ENCODE data around the gene DPP9. TPM values are rescaled to one million over a fixed set of nuclear protein-coding genes. Genes with fewer than 3 reads are reported as not detected.

The DPP9 gene
- total RNA-seq, 2 donors from 2014 or later, result 36.8 to 48.8 TPM

DNA sequence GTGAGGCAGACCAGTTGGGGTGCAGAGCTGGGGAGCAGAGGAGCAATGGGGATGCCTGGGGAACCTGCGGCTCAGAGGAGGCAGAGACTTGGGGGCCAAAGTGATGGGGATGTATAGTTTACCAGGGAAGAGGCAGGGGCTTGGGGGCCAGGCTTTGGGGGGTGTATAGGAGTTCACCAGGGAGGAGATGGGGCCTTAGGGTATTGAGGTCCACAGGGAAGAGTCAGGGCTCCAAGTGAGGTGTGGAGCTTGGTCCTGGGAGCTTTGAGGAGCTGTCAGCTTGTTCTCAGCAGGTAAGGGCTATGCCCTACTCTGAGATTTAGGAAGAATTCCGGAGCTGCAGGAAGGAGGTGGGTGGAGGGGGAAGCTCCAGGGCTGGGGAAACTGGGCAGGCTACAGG is 73.5 kb downstream of the DPP9 start:
- Histone ChIP-seq H3K4me1 (ENCODE audit: control insufficient read depth, insufficient read depth, low read length) (no peaks in the 10 kb centered on the region), H3K27me3 (ENCODE audit: control insufficient read depth, insufficient read depth, low read length, poor library complexity, severe bottlenecking) (no peaks in the 10 kb centered on the region), H3K9ac (ENCODE audit: extremely low read depth, low read length, poor library complexity, severe bottlenecking) (no peak overlapping the region), H3K36me3 (ENCODE audit: control insufficient read depth, insufficient read depth, low read length) (peaks cover 15% of the 10 kb centered on the region), H3K9me3 (ENCODE audit: control insufficient read depth, low read length) (no peaks in the 10 kb centered on the region), H3K27ac (ENCODE audit: low read depth, low read length) (no peak overlapping the region), H3K4me3 (ENCODE audit: low read length) (no peak overlapping the region)
- 91% methylated on average over 2 of the region's 2 CpGs; no CpG with 5 or more reads in 1 of the 2 experiments for WGBS, 2 experiments (ENCODE audit: insufficient coverage in 1 of 2, insufficient read length in 1 of 2)
- Mint-ChIP-seq H3K4me1 (no peaks in the 10 kb centered on the region), H3K27ac (no peak overlapping the region), H3K9me3 (no peaks in the 10 kb centered on the region), H3K36me3 (ENCODE audit: low read depth) (peaks cover 33% of the 10 kb centered on the region), H3K4me3 (no peak overlapping the region), H3K27me3 (ENCODE audit: insufficient read depth) (no peaks in the 10 kb centered on the region)
- TF ChIP-seq, protein P1, sequence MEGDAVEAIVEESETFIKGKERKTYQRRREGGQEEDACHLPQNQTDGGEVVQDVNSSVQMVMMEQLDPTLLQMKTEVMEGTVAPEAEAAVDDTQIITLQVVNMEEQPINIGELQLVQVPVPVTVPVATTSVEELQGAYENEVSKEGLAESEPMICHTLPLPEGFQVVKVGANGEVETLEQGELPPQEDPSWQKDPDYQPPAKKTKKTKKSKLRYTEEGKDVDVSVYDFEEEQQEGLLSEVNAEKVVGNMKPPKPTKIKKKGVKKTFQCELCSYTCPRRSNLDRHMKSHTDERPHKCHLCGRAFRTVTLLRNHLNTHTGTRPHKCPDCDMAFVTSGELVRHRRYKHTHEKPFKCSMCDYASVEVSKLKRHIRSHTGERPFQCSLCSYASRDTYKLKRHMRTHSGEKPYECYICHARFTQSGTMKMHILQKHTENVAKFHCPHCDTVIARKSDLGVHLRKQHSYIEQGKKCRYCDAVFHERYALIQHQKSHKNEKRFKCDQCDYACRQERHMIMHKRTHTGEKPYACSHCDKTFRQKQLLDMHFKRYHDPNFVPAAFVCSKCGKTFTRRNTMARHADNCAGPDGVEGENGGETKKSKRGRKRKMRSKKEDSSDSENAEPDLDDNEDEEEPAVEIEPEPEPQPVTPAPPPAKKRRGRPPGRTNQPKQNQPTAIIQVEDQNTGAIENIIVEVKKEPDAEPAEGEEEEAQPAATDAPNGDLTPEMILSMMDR (conservative IDR thresholded peaks at IDR 0.05), result no peak
- no peak for DNase-seq

DNA sequence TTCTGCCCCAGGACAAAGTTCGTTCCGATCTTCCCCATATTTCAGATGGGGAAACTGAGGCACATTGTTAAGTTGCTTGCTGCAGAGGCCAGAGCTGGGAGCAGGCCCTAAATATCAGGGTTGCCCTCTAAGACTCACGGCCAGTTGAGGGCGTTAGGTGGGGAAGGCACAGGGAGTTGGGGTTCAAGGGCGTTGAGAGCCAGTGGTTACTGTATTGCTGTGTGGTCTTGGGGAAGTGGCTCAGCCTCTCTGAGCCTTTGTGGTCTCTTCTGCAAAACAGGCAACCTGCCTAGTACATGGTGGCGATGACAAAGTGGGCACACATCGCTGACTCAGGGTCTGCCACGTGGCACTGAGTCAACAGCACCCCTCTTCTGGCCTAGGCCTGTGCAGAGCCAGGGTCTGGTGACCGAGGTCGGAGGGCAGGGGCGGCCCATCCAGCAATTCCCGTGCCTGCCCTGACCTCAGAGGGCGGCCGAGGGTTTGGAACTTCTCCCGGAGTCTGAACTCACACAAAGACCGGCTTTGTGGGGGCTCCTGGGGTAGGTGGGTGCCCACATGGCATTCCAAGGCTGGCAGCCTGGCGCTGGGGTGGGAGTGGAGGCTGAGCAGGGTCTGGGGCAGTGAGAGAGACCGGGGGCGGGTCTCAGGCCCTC is 74.1 kb downstream of the DPP9 start:
- peaks cover 9% of the 10 kb centered on the region for H3K36me3 ChIP-seq (ENCODE audit: control insufficient read depth, insufficient read depth, low read length)
- 91 to 99% methylated on average over 9 to 17 of the region's 19 CpGs for WGBS, 2 experiments (ENCODE audit: insufficient coverage in 1 of 2, insufficient read length in 1 of 2)
- Mint-ChIP-seq H3K4me3 (no peak overlapping the region), H3K9me3 (no peaks in the 10 kb centered on the region), H3K4me1 (no peaks in the 10 kb centered on the region), H3K36me3 (ENCODE audit: low read depth) (peaks cover 30% of the 10 kb centered on the region), H3K27ac (peak overlapping the region; percentile 48), H3K27me3 (ENCODE audit: insufficient read depth) (no peaks in the 10 kb centered on the region)
- no peak overlapping the region for H3K9ac ChIP-seq (ENCODE audit: extremely low read depth, low read length, poor library complexity, severe bottlenecking)
- H3K9me3 ChIP-seq (ENCODE audit: control insufficient read depth, low read length), result no peaks in the 10 kb centered on the region
- TF ChIP-seq, protein P1 (conservative IDR thresholded peaks at IDR 0.05), result no peak
- H3K4me1 ChIP-seq (ENCODE audit: control insufficient read depth, insufficient read depth, low read length), result no peaks in the 10 kb centered on the region
- DNase-seq, result no peak
- no peaks in the 10 kb centered on the region for H3K27me3 ChIP-seq (ENCODE audit: control insufficient read depth, insufficient read depth, low read length, poor library complexity, severe bottlenecking)
- no peak overlapping the region for H3K27ac ChIP-seq (ENCODE audit: low read depth, low read length)
- no peak overlapping the region for H3K4me3 ChIP-seq (ENCODE audit: low read length)

DNA sequence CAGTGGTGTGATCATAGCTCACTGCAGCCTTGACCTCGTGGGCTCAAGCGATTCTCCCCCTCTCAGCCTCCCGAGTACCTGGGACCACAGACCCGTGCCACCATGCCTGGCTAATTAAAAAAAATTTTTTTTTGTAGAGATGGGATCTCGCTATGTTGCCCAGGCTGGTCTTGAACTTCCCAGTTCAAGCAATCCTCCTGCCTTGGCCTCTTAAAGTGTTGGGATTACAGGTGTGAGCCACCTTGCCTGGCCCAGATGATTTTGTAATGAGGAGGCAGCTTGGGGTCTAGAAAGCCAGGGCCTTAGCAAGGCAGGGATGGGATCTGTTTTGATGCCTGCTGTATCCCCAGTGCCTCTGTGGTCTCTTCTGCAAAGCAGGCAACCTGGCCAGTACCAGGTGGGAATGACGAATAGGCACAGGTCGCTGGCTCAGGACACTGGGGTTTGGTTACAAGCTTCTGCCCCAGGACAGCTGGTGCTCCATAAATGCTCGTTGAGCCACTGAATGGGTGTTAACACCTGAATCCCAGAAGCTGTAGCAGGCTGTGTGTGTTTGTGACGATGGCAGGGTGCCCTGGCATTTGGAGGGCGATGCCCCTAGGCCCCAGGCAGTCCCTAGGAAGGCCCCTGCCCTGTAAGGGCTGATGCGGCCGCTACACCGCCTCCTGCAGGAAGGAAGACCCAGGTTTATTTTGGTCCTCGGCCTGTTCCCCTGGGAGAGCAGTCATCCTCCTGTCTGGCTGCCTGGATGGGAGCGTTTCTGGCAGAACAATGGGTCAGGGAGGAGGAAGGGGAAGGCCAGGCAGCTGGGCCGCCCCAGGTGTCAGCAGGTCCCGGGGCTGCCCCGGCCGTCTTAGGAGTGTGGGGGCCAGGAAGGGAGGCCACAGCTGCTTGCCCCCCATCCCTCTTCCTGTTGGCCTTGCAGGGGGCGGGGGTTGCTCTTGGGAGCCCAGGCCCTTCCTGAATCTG is 75.7 kb downstream of the DPP9 start:
- peaks cover 3% of the 10 kb centered on the region for H3K36me3 ChIP-seq (ENCODE audit: control insufficient read depth, insufficient read depth, low read length)
- peak overlapping the region; percentile 24 for H3K27ac ChIP-seq (ENCODE audit: low read depth, low read length)
- H3K27me3 Mint-ChIP-seq (ENCODE audit: insufficient read depth), result no peaks in the 10 kb centered on the region

More for the DNA sequence above, 75.7 kb downstream of the DPP9 start:
- H3K9me3 Mint-ChIP-seq, result no peaks in the 10 kb centered on the region
- H3K4me1 ChIP-seq (ENCODE audit: control insufficient read depth, insufficient read depth, low read length), result no peaks in the 10 kb centered on the region
- peak; percentile 81 for DNase-seq
- no peaks in the 10 kb centered on the region for H3K9me3 ChIP-seq (ENCODE audit: control insufficient read depth, low read length)
- H3K9ac ChIP-seq (ENCODE audit: extremely low read depth, low read length, poor library complexity, severe bottlenecking), result no peak overlapping the region
- H3K27me3 ChIP-seq (ENCODE audit: control insufficient read depth, insufficient read depth, low read length, poor library complexity, severe bottlenecking), result no peaks in the 10 kb centered on the region
- H3K4me3 ChIP-seq (ENCODE audit: low read length), result no peak overlapping the region
- H3K4me1 Mint-ChIP-seq, result no peaks in the 10 kb centered on the region
- 84 to 92% methylated on average over 8 to 20 of the region's 20 CpGs for WGBS, 2 experiments (ENCODE audit: insufficient coverage in 1 of 2, insufficient read length in 1 of 2)
- no peak overlapping the region for H3K4me3 Mint-ChIP-seq
- peaks cover 24% of the 10 kb centered on the region for H3K36me3 Mint-ChIP-seq (ENCODE audit: low read depth)
- TF ChIP-seq, protein P1 (conservative IDR thresholded peaks at IDR 0.05), result peak; percentile 43
- H3K27ac Mint-ChIP-seq, result peak overlapping the region; percentile 35
